Liver (tissue), 3 donors: ENCODE data around the gene RPLP2.

ENCODE experiments used
- EGR1 ChIP-seq, 2 donors: IDR thresholded peaks; 2 replicates each; pipeline ENCODE4 v1.6.1; 2016 to 2018; ENCODE audit warnings: antibody characterized with exemption in 2 of 2, low read depth in 2 of 2
- GABPA ChIP-seq, 2 donors: IDR thresholded peaks in 1 of 2; conservative IDR thresholded peaks in 1 of 2; 2 replicates each; pipeline ENCODE4 v1.6.1; 2016; ENCODE audit warnings: antibody characterized with exemption in 2 of 2, mild to moderate bottlenecking in 1 of 2, moderate library complexity in 1 of 2
- MAX ChIP-seq: IDR thresholded peaks from 2 replicates; pipeline ENCODE4 v1.6.1; 2016; ENCODE audit warnings: antibody characterized with exemption
- TAF1 ChIP-seq: conservative IDR thresholded peaks from 2 replicates; pipeline ENCODE4 v1.6.1; 2016; ENCODE audit warnings: antibody characterized with exemption, mild to moderate bottlenecking
- TF ChIP-seq, protein P1 (sequence below): fragments of 150-350 bp; IDR thresholded peaks from 2 replicates; pipeline ENCODE4 v1.5.1; 2017; ENCODE audit warnings: improper control_type of control experiment, low read depth, low read length; ENCODE audit not compliant: missing input control
- TF ChIP-seq, protein P2 (sequence below): IDR thresholded peaks from 2 replicates; pipeline ENCODE4 v1.6.1; 2016; ENCODE audit warnings: antibody characterized with exemption, mild to moderate bottlenecking
- donor health status: healthy.
- donor health status: healthy.

DNA sequence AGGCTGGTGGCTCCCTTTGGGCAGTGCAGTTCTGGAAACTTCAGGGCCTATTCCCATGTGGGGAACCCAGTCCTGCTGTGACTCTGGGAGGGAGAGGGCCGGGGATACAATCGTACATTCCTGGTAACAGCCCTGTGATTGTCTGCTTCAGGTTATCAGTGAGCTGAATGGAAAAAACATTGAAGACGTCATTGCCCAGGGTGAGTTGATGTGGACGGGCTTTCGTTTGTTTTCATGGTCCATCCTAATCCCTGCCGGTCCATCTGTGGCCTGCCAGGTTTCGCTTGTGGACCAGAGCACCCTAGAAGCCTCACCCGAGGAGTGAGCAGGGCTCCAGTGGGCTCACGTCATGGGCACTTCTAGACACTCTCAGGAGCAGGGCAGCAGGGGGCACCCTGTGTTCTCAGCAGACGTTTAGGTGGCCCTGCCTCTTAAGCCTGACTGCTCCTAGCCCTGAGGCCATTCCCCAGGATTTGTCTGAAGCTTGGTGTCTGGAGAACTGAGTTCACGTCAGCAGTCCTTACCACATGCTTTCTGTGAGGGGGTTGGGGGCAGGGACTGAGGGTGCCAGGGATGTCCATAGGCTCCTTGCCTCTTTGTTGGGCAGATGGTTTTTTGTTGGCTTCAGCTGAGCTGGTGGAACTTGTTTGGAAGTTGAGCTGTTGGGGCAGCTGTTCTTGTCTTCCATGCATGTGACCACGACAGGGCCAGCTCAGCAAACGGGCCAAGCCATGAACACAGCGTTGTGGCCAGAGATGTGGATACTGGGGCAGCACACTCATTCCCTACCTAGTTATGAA, 1.9 kb downstream of the RPLP2 start:
- TF ChIP-seq GABPA (IDR thresholded peaks at IDR 0.05 in 1 of 2, conservative IDR thresholded peaks at IDR 0.05 in 1 of 2): no peak
- TF ChIP-seq, protein P1, sequence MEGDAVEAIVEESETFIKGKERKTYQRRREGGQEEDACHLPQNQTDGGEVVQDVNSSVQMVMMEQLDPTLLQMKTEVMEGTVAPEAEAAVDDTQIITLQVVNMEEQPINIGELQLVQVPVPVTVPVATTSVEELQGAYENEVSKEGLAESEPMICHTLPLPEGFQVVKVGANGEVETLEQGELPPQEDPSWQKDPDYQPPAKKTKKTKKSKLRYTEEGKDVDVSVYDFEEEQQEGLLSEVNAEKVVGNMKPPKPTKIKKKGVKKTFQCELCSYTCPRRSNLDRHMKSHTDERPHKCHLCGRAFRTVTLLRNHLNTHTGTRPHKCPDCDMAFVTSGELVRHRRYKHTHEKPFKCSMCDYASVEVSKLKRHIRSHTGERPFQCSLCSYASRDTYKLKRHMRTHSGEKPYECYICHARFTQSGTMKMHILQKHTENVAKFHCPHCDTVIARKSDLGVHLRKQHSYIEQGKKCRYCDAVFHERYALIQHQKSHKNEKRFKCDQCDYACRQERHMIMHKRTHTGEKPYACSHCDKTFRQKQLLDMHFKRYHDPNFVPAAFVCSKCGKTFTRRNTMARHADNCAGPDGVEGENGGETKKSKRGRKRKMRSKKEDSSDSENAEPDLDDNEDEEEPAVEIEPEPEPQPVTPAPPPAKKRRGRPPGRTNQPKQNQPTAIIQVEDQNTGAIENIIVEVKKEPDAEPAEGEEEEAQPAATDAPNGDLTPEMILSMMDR: no peak
- no peak for TF ChIP-seq MAX
- no peak for TF ChIP-seq EGR1 (IDR thresholded peaks at IDR 0.05; ENCODE audit: low read depth in 2 of 2)
- TF ChIP-seq, protein P2, sequence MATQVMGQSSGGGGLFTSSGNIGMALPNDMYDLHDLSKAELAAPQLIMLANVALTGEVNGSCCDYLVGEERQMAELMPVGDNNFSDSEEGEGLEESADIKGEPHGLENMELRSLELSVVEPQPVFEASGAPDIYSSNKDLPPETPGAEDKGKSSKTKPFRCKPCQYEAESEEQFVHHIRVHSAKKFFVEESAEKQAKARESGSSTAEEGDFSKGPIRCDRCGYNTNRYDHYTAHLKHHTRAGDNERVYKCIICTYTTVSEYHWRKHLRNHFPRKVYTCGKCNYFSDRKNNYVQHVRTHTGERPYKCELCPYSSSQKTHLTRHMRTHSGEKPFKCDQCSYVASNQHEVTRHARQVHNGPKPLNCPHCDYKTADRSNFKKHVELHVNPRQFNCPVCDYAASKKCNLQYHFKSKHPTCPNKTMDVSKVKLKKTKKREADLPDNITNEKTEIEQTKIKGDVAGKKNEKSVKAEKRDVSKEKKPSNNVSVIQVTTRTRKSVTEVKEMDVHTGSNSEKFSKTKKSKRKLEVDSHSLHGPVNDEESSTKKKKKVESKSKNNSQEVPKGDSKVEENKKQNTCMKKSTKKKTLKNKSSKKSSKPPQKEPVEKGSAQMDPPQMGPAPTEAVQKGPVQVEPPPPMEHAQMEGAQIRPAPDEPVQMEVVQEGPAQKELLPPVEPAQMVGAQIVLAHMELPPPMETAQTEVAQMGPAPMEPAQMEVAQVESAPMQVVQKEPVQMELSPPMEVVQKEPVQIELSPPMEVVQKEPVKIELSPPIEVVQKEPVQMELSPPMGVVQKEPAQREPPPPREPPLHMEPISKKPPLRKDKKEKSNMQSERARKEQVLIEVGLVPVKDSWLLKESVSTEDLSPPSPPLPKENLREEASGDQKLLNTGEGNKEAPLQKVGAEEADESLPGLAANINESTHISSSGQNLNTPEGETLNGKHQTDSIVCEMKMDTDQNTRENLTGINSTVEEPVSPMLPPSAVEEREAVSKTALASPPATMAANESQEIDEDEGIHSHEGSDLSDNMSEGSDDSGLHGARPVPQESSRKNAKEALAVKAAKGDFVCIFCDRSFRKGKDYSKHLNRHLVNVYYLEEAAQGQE: no peak
- no peak for TF ChIP-seq TAF1
